NB4 (cell line): ENCODE measurements around the gene ZNF775.

Experiments
- CTCF ChIP-seq: IDR thresholded peaks from one replicate; pipeline ENCODE4 v1.5.1; 2012; ENCODE audit warnings: low read depth, low read length
- MYC ChIP-seq: IDR thresholded peaks from 2 replicates; pipeline ENCODE4 v1.6.1; 2011; ENCODE audit warnings: low read depth, low read length
- POLR2A ChIP-seq: IDR thresholded peaks from 2 replicates; pipeline ENCODE4 v1.6.1; 2011; ENCODE audit warnings: mild to moderate bottlenecking; ENCODE audit not compliant: insufficient read length; ENCODE audit errors: extremely low read depth

- TF ChIP-seq POLR2A (no peak), MYC (no peak), CTCF (no peak)
These were observed 39.7 kb upstream of the ZNF775 start for GRCh38 chr7:150339409-150339809.
